Erythroblast (primary cell): ENCODE results near the gene TGFBI.

Experiments used
- GATA1 ChIP-seq: IDR thresholded peaks from 2 replicates; pipeline ENCODE4 v1.6.1; 2011; ENCODE audit warnings: low read depth, mild to moderate bottlenecking, control low read depth, low read length, moderate library complexity
- POLR2A ChIP-seq: IDR thresholded peaks from 2 replicates; pipeline ENCODE4 v1.6.1; 2011; ENCODE audit warnings: mild to moderate bottlenecking, low read length

DNA sequence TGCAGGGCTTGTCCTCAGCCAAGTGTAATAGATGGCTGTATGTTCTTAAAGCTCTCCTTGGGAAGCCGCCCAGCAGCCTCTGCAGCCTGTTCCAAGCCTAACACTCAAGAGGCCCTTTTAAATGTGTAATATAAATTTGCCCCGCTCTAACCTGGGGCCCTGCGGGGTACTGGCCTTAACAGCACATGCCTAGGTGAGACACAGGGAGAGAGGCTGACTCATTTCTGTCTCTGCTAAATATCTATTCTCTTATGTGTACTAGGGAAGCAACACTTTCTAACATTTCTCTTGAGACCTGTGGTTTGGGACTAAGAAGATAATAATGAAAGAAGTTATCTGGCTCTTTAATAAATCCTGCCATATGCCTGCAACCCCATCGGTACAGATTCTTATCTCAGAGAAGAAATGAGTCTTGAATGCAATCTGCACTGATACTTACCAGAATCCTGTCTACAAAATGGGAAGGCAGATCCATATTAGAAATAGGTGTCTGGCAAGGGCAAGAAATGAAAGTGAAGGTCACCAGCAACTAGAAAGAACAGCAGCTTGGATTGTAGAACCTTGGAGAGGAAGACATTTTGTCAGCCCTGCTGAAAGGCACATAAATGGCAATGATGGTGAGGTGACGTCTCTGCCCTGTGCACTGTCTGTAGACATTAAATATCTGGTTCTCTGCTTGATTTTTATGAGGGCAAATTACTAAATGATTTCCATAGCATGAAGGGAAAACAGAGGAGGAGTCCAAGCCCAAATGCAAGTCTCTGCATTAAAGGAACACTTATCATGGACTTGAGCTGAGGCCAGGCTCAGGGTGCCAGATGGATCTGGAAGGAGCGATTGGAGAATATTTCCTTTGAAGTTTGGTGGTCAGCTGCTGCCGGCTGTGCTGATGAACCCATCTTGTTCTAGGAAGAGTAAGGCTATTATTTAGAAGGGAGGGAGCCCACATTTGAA is 14.5 kb upstream of the TGFBI start:
- TF ChIP-seq POLR2A: no peak
- no peak for TF ChIP-seq GATA1
